Effector memory CD8-positive, alpha-beta T cell (primary cell): ENCODE measurements around the gene LRP5.

Experiments
- ATAC-seq: fragments of 150-1000 bp; cut with Tn5 transposase; replicated peaks from 2 replicates; pipeline ENCODE4 v1.10.0; 2021; ENCODE audit warnings: mild to moderate bottlenecking, moderate library complexity
- DNase-seq, 3 experiments: peaks; one replicate each; pipeline ENCODE4 v3.0.0; 2021
- H3K27ac Mint-ChIP-seq, 2 donors: one replicate each; pipeline ENCODE4 v1.8.0; 2022; ENCODE audit warnings: mild to moderate bottlenecking in 2 of 2, mixed read lengths in 2 of 2, moderate library complexity in 2 of 2
- H3K27me3 Mint-ChIP-seq, 2 donors: one replicate each; pipeline ENCODE4 v1.8.0; 2022; ENCODE audit warnings: mixed read lengths in 2 of 2
- H3K36me3 Mint-ChIP-seq: one replicate; pipeline ENCODE4 v1.8.0; 2022; ENCODE audit warnings: mild to moderate bottlenecking, moderate library complexity, mixed read lengths; ENCODE audit not compliant: insufficient read depth
- H3K4me1 Mint-ChIP-seq, 2 donors: one replicate each; pipeline ENCODE4 v1.8.0; 2022; ENCODE audit warnings: low read depth in 2 of 2, mixed read lengths in 2 of 2
- H3K4me3 Mint-ChIP-seq, 2 donors: one replicate each; pipeline ENCODE4 v1.8.0; 2022; ENCODE audit warnings: mild to moderate bottlenecking in 2 of 2, mixed read lengths in 2 of 2, moderate library complexity in 2 of 2
- H3K9me3 Mint-ChIP-seq, 2 donors: one replicate each; pipeline ENCODE4 v1.8.0; 2022; ENCODE audit warnings: mixed read lengths in 2 of 2

Gene LRP5

DNA sequence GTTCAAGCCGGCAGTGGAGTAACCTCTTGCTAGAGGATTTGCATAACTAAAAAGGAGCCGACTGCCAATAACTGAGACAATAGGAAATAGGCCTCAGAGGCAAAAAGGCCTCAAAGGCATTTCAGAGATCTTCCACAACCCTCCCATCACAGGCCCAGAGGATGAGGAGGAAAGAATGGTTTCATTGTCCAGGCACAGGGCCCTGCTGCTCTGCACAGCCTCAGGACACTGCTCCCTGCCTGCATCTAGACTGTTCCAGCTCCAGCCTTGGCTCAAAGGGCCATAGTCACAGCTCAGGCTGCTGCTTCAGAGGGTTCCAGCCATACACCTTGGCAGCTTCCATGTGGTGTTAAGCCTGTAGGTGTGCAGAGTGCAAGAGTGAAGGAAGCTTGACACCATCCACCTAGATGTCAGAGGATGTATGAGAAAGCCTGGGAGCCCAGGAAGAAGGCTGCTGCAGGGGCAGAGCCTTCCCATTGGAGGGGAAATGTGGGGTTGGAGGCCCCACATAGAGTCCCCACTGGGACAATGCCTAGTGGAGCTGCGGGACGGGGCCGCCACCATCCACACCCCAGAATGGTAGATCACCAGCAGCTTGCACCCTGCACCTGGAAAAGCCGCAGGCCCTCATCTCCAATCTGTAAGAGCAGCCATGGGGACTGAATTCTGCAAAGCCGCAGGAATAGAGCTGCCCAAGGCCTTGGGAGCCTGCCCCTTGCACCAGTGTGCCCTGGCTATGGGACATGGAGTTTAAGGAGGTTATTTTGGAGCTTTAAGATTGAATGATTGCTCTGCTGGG is 8.2 kb upstream of the LRP5 start:
- Mint-ChIP-seq H3K36me3 (peaks cover 4% of the 10 kb centered on the region), H3K27me3 (peaks cover 0 to 2% of the 10 kb centered on the region in 2 donors), H3K27ac (no peak overlapping the region), H3K4me3 (no peak overlapping the region), H3K4me1 (peaks cover 0 to 5% of the 10 kb centered on the region in 2 donors), H3K9me3 (no peaks in the 10 kb centered on the region)
- DNase-seq (no peak), ATAC-seq (no peak)

DNA sequence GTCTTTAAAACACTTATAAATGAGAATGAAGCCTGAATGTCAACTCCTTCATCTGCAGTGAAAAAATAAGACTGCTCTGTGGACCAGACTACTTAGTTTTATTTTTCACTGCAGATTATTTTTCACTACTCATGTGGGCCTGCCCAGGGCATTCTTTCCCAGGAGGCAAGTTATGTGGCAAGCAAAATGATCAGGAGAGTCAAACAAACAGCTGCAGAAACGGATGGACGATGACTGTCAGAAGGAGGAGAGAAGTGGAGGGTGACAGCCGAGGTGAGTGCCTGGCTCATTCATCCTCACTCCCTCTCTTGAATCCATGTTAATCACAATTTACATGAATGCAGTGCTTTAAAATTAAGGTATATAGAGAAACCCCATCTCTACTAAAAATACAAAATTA is 5.8 kb upstream of the LRP5 start:
- peak overlapping the region in 1 of 2 donors; percentile 68 for H3K27ac Mint-ChIP-seq
- H3K4me3 Mint-ChIP-seq, result no peak overlapping the region
- peaks cover 4% of the 10 kb centered on the region for H3K36me3 Mint-ChIP-seq
- H3K4me1 Mint-ChIP-seq, result peaks cover 8 to 9% of the 10 kb centered on the region in 2 donors
- DNase-seq (no peak), ATAC-seq (no peak)
- no peaks in the 10 kb centered on the region for H3K27me3 Mint-ChIP-seq
- no peaks in the 10 kb centered on the region for H3K9me3 Mint-ChIP-seq

DNA sequence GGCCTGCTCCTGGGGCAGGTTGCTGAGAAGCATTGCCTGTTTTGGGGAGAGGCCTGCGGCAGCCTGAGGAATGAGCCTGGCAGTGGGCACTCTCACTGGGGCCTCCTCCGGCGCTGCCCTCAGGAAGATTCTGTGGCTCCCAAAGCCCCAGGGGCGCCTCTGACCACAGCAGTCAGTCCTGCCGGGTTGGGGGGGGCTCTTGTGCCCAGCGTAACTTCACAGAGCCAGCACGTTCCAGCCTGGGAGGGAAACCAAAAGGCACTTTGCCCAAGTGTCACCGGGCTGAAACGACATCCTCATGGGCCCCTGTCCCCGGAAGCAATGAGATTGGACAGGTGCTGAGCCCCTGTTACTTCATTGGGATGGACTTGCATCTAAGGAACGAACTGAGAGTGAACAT is 4.3 kb upstream of the LRP5 start:
- Mint-ChIP-seq H3K4me1 (peaks cover 8 to 11% of the 10 kb centered on the region in 2 donors), H3K27ac (no peak overlapping the region), H3K4me3 (no peak overlapping the region), H3K27me3 (no peaks in the 10 kb centered on the region), H3K9me3 (no peaks in the 10 kb centered on the region), H3K36me3 (peaks cover 4% of the 10 kb centered on the region)
- ATAC-seq (no peak), DNase-seq (no peak)

DNA sequence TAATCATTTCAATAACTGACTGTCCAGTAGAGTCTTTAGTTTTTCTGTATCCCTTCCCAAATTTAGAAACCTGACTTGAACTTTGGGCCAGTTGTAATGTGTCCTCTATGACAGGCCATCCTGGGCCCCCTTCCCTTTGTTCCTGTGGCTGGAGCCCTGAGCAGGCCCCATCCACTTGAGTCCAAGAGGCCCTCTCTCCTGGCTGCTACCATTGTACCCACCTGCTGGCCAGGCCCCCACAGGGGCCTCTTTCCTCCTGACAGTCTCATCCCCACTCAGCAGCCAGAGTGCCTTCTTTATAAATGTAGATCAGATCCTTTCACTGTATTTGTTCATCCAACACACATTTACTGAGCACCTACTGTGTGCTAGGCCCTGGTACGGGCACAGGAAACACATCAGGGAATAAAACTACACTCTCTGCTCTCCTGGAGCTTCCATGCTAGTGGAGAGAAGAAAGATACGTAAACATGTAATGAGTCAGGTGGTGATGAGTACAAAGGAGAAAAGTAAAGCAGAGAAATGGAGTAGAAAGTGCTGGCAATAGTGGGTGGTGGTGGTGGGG is 2.7 kb upstream of the LRP5 start:
- H3K4me1 Mint-ChIP-seq, result peaks cover 13 to 18% of the 10 kb centered on the region in 2 donors
- ATAC-seq (no peak), DNase-seq (no peak)
- H3K27me3 Mint-ChIP-seq, result peaks cover 0 to 15% of the 10 kb centered on the region in 2 donors
- no peaks in the 10 kb centered on the region for H3K9me3 Mint-ChIP-seq
- peak overlapping the region; percentile 56 to 84 for H3K27ac Mint-ChIP-seq
- H3K36me3 Mint-ChIP-seq, result peaks cover 4% of the 10 kb centered on the region
- H3K4me3 Mint-ChIP-seq, result no peak overlapping the region

DNA sequence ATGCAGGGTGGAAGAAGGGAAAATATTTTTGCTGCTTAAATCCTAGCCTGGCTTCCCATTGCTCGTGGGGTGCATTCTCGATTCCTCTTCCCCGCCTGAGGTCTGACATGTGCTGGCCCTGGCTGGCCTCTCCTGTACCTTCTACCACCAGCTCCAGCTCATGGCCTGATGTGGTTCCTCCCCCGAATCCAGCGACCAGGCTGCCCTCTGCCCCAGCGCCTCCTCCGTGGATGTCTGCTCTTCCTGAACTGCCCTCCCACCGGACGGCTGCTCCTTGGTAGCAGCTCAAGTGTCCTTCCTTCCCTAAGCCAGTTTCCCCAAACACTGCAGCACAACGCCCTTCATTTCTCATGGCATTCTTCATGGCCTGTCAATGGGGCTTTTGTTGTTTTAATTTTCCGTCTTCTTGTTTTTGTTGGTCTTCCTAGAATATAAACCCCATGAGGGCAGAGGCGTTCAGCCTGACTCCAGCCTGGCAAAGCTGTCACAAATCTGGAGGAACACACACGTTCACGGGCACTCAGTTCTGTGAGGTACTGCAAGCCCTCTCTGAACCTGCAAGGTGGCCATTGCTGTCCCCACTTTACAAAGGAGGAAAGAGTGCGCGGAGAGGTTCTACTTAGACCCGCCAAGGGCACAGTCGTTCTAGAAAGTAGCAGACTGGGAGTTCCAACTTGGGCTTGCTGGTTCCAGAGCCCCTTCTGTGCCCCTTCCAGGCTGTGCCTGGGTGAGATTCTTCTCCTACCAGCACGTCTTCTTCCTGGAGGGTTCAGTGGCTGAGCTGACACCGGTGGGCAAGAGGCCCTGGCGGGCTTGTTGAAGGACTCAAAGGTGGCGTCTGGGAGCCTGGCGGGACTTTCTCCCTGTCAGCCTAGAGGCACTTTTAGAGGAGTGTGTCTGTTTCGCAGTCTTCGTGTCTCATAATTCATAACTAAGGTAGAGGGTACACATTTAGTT is 953 bp upstream of the LRP5 start:
- peaks cover 13% of the 10 kb centered on the region in 2 donors for H3K4me1 Mint-ChIP-seq
- H3K4me3 Mint-ChIP-seq, result peak overlapping the region; percentile 67 to 78
- peaks cover 4% of the 10 kb centered on the region for H3K36me3 Mint-ChIP-seq
- no peaks in the 10 kb centered on the region for H3K9me3 Mint-ChIP-seq
- no peak for ATAC-seq
- H3K27me3 Mint-ChIP-seq, result peaks cover 0 to 32% of the 10 kb centered on the region in 2 donors
- DNase-seq, result no peak
- H3K27ac Mint-ChIP-seq, result peak overlapping the region in 1 of 2 donors; percentile 36

DNA sequence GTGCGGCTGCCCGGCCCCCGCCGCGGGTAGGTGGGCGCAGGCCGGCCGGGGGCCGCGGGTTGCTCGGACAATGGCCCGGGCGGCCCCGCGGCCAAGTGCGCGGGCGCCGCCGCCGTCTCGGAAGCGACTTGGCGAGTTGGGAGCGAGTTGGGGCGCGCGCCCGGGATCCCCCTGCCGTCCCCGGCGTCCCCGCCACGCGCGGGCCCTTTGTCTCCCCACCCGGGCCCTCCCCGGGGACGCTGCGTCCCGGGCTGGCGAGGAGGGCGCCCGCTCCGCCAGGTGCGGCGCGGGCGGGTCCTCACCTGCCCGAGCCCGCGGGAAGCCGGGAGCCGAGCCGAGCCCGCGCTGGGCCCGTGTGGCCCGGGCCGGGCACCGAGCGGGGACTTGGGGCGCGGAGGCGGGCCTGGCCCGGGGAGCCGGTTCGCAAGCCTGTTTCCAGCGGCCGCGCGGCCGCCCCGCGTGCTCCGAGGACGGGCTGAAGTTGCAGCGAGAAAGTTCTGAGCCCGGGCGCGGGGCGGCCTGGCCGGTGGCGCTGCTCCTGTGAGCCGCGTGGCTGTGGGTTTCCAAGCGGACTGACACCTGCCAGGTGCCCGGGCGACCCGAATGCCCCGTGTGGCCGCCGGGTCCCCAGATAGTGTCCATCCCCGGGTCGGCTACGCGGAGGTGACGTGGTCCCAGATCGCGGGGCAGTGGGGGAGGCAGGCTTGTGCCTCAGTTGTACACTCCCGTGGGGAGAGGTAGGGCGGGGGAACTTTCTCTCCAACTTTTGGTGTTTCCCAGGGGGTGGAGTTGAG is 586 bp downstream of the LRP5 start:
- H3K9me3 Mint-ChIP-seq, result no peaks in the 10 kb centered on the region

DNA sequence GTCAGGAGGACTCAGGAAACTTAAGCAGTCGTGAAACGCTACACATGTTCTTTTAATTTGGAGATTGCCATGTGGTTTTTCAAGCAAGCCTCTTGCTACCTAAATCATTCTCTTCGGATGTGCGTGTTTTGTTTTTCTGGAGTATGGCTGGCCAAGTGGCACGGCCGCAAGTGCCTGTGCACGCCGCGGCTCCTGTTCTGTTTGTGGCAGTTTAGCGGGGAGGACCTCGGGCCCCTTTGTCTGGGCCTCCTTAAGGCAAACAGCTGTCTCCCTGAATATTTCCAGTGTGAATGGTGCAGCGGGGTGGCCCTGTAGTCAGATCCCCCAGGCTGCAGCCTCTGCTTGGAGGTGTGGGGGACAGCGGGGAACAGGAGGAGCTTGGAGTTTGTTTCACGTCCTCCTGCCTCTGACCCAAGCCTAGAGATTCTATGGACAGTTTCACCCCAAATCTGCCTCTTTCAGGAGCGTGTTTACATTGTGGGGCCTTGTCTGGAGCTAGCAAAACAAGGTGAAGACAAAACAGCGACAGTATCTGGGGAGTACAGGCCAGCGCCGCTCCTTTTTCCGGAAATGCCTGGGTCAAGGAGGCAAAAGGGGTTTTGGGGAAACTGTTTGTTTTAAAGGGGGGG is 1.3 kb downstream of the LRP5 start:
- H3K4me1 Mint-ChIP-seq, result peaks cover 13% of the 10 kb centered on the region in 2 donors
- H3K27me3 Mint-ChIP-seq, result peaks cover 0 to 38% of the 10 kb centered on the region in 2 donors
- H3K9me3 Mint-ChIP-seq, result no peaks in the 10 kb centered on the region
- H3K4me3 Mint-ChIP-seq, result peak overlapping the region; percentile 74 to 75
- no peak for DNase-seq
- ATAC-seq, result no peak
- peaks cover 4% of the 10 kb centered on the region for H3K36me3 Mint-ChIP-seq
- H3K27ac Mint-ChIP-seq, result peak overlapping the region in 1 of 2 donors; percentile 38

More for the DNA sequence above, 586 bp downstream of the LRP5 start:
- H3K36me3 Mint-ChIP-seq, result peaks cover 4% of the 10 kb centered on the region
- H3K4me3 Mint-ChIP-seq, result peak overlapping the region; percentile 74 to 75
- DNase-seq (peak in 1 of 3 experiments; percentile 23), ATAC-seq (peak; percentile 56)
- H3K4me1 Mint-ChIP-seq, result peaks cover 13% of the 10 kb centered on the region in 2 donors
- peaks cover 0 to 38% of the 10 kb centered on the region in 2 donors for H3K27me3 Mint-ChIP-seq
- peak overlapping the region in 1 of 2 donors; percentile 38 for H3K27ac Mint-ChIP-seq

DNA sequence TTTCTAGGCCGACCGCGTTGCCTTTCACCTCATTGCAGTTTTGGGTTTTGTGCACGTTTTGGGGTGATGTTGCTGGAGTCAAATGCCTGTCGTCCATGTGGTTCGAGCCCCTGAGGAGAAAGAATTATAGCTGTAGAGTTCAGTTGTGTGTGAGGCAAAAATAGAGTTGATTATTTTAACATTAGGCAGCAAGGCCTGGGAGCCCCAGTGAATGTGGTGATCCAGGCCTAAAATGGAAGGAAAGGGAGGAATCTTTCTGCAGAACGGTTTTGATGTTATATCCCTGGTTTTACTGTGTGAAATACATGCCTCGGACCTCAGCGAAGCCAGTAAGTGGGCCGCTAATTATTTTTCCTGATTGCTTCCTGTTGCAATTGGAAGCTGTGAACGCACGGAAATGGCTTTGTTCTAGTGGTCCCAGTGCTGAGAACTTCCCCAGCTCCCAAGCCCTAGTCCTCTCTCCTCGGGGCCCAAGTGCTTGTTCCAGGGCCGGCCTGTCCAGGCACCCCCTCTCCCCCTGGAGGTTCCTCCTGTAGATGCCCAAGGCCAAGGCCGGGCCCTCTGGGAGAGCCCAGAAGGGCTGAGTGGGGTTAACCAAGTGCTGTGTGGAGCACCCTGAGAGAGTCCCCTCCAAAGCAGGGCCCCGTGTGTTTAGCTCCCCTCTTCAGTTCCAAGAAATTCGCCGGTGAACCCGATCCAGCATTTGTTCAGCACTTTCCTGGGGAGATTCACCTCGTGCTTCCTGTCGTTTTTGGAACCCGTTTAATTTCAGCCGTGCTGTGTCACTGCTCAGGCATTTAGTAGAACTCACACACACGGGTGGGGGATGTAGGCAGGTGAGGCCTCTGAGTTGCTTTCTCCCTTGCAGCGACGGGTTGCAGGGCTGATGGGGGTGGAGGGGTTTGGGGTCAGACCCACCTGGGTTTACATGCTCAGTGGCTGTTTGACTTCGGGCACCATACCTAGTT is 2.1 kb downstream of the LRP5 start:
- Mint-ChIP-seq H3K27me3 (peaks cover 0 to 42% of the 10 kb centered on the region in 2 donors), H3K9me3 (no peaks in the 10 kb centered on the region), H3K4me1 (peaks cover 13% of the 10 kb centered on the region in 2 donors), H3K27ac (peak overlapping the region in 1 of 2 donors; percentile 38), H3K4me3 (peak overlapping the region; percentile 33 to 34), H3K36me3 (no peaks in the 10 kb centered on the region)
- no peak for ATAC-seq
- no peak for DNase-seq

DNA sequence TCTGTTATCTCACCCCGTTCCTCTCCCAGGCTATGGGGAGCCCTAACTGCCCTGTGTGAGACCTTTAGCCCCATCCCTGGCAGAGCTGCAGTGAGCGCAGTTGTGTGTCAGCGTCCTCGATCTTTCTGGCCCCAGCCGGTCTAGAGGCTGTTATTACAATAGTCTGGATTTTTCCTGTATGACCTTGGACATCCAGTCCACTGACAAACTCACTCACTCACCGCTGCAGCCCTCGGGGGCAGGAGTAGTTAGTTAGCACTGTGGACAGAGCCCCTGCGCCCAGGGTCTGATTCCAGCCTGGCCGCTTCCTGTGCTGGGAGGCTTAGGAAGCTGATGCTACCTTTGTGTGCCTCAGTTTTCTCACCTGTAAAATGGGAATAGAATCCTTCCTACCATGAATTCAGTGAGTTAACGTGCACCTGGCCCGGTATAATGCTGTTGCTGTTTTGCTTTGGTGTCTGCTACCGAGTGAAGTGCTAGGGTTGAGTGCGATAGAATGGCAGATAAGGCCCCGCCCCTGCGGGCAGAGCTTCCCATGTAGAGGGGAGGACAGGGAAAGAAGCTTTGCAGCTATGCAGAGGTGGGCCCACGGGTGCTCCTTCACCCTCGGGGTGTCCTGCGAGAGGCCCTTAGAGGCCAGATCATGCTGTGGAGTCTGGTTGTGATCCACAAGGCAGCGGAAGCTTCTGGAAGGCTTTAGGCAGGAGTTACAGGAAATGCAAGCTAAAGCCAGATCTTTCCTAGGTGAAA is 3.0 kb downstream of the LRP5 start:
- H3K9me3 Mint-ChIP-seq, result no peaks in the 10 kb centered on the region
- H3K27me3 Mint-ChIP-seq, result peaks cover 0 to 48% of the 10 kb centered on the region in 2 donors
- H3K4me3 Mint-ChIP-seq, result no peak overlapping the region
- no peaks in the 10 kb centered on the region for H3K36me3 Mint-ChIP-seq
- no peak for ATAC-seq
- H3K27ac Mint-ChIP-seq, result no peak overlapping the region
- H3K4me1 Mint-ChIP-seq, result peaks cover 13% of the 10 kb centered on the region in 2 donors
- DNase-seq, result no peak

DNA sequence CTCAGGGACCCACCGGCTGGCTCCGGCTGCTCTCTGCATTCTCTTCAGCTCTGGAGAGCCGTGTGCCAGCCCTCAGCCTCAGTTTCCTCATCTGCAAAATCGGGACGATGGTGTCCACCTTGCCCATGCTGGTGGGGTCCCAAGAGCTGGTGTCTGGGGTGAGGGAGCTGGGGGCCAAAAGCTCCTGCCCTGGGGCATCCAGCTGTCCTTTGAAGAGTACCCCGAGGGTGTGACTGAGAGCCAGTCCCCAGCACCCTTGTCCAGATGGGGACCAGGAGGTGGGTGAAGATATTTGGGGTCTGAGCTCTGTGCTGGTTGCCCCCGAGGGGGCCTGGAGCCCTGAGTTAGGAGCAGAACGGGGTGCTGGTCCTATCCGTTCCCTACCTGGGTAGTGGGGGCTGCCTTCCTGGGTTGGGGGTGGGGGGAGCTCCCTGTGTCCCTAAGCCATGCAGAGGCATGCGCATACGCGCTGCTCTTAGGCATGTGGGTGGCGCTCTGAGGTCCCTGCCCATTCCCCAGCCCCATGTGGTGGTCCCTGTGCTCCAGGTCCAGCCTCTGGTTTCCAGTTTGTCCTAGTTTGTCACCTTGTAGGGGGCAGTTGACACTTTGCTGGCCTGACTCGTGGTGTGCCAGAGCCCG is 4.9 kb downstream of the LRP5 start:
- DNase-seq (no peak), ATAC-seq (no peak)
- Mint-ChIP-seq H3K36me3 (peaks cover 5% of the 10 kb centered on the region), H3K4me1 (peaks cover 5 to 7% of the 10 kb centered on the region in 2 donors), H3K9me3 (no peaks in the 10 kb centered on the region), H3K27me3 (peaks cover 9 to 65% of the 10 kb centered on the region in 2 donors), H3K27ac (no peak overlapping the region), H3K4me3 (no peak overlapping the region)
